GM19397 (cell line): ENCODE data around the gene ASIC3.
A peak's percentile ranks its signal among the peaks of the same experiment; 100 is the strongest.

Experiments used
- ATAC-seq: cut with Tn5 transposase; IDR thresholded peaks from one replicate; pipeline ENCODE4 v1.9.1; 2021; ENCODE audit warnings: mild to moderate bottlenecking, moderate library complexity; ENCODE audit not compliant: unreplicated experiment

Gene ASIC3

DNA sequence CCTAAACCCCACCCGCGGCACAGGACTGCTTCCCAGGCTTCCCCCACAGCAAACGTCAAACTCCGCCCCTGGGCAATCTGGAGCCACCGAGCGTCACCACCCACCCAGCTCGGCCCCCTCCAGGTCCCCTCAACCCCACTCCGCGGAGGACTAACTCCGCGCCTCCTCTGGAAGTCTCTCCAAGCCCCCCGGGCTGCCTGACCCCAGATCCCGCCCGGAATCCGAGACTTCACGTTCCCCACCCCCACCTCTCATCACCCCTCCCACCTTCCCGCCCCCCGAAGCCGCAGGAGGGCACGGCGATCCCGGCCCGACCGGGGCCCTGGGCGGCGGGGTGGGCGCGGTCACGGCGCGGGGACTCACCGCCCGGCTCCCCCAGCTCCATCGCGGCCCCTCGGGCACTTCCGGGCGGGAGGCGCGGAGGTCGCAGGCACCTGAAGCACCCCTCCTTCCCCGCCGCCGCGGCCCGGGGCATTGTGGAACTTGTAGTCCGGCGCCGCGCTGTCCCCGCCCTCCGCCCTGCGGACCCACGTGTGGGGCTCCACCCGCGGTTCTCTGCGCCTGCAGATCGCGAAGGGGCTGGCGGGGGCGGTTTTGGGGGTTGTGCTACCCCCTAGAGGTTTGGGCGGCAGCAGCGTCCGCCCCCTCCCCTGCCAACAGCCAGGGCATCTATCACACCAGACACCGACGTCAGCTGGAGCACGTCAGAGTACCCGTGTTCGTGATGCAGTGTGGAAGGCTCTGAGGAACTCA, 34.9 kb downstream of the ASIC3 start, which contains the start of gene TMUB1:
Gene TMUB1, minus strand, starts transcription at position 423 of the 753 bp plus-strand sequence. CDS start 930 bp downstream, outside the sequence.
- ATAC-seq = peak; percentile 43

DNA sequence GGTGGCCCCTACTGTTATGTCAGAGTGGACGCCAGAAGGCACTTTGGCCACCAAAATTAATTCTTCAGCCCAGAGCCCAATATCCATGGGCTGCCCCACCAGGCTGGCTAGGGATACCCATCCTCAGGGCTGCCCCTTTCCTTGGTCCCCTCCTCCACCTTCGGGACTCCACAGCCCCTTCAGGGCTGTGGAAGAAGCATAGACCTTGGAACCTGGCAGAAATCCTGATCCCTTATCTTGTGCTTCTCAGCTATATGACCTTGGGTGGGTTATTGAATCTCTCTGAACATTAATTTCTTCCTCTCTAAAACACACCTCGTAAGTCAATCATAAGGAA, 35.5 kb downstream of the ASIC3 start:
- no peak for ATAC-seq

DNA sequence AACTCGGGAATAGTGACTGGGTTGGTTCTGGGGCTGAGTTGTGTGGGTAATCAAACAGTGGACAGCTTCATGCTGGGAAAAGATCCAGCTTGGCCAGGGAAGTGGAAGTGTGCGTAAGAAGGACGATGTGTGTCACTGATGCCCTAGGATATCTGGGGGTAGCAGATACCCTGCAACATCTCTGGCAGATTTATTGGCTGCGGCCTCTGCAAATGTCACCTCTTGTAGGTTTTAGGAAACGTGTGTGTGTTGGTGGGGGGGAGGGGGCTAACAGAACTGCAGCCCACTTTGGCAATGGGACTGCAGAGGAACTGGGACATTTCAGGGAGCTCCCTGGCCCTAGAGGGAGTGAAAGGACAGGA, 37.0 kb downstream of the ASIC3 start:
- ATAC-seq = no peak

DNA sequence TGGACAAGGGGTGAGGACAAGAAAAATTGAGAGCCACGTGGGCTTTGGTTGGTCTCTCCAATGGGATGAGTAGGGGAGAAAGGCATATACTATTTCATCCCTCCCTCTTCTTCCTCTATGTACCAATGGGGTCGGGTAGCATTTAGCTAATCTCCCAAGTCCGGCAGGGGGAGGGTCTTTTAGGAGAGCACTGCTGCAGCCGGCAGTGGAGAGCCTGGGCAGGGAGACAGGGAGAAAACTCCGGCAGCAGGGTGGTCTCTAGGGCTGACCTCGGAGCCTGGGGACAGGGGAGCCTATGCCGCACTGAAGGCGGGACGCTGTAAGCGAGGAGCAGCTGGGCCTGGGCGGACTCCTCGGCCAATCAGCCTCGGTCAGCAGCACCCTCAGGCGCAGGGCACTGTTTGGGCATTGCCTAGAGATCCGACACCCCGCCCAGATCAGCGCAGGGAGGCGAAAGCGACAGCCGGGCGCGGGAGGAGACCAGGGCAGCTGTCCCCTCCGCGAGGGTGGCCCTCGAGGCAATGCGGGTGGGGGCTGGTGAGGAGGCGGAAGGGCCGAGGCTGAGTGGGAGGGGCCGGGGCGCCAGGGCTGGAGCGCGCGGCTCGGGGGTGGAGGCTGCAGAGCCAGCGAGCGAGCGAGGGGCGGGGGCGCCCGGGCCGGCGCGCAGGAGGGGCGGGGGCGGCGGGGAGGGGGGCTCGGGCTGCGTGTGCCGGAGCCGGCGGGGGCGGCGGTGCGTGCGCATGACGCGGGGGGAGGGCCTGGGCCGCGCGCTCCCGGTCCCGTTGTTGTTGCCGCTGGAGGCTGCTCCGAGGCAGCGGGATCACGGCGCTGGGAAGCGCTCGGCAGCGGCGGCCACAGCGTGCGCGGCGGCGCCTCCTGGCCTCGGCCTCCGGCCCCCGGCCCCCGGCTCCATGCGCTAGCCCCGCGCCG, 37.6 kb downstream of the ASIC3 start, which contains the start of gene AGAP3:
Gene AGAP3, plus strand, starts transcription at position 785 of the 930 bp plus-strand sequence. CDS start 267 bp downstream, outside the sequence.
- ATAC-seq = peak; percentile 41

DNA sequence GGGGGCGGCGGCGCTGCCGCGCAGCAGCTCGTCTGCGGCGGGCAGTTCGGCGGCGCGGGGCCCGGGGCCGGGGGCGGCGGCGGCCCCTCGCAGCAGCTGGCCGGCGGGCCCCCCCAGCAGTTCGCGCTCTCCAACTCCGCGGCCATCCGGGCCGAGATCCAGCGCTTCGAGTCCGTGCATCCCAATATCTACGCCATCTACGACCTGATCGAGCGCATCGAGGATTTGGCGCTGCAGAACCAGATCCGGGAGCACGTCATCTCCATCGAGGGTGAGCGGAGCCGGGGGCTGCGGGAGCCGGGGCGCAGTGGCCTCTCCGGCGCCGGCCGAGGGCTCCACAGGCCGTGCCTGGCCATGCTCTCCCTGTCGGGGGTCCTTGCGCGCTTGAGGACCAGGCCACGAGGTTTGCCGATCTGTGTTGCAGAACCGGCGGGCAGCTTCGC, 38.5 kb downstream of the ASIC3 start:
- no peak for ATAC-seq

DNA sequence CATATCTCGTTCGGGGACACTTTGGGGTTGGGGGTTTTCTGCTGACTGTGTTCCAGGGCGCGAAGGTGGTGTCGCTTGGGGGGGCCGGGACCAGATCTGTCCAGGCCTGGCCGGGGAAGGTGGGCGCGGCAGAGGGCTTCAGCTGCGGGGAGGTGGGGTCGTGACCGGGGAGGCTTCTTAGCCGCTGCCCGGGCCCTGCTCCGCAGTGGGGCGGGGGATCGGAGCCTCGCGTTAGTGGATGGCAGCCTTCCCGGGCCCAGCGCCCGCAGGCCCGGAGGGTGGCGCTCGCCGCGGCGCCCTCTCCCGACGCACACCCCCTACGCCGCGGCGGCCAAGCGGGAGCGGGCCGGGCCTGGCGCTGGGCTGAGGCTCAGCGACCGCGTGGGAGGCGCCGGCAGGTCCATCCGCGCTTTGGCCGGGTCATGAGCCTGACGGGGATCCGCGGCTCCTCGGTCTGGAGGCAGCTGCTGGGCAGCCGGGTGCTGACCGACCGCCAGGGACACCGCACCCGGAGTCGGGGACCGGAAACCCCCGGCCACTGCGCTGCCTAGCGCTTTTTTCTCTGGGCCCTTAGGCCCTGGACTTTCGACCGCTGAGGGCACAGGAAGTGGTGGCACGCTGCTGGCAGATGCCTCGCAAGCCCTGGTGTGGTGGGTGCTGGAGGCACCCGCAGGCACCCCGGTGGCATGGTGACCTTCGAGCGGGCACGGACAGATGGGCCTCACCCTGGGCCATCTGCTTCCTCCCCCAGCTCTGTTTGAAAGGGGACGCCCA, 39.1 kb downstream of the ASIC3 start:
- no peak for ATAC-seq

DNA sequence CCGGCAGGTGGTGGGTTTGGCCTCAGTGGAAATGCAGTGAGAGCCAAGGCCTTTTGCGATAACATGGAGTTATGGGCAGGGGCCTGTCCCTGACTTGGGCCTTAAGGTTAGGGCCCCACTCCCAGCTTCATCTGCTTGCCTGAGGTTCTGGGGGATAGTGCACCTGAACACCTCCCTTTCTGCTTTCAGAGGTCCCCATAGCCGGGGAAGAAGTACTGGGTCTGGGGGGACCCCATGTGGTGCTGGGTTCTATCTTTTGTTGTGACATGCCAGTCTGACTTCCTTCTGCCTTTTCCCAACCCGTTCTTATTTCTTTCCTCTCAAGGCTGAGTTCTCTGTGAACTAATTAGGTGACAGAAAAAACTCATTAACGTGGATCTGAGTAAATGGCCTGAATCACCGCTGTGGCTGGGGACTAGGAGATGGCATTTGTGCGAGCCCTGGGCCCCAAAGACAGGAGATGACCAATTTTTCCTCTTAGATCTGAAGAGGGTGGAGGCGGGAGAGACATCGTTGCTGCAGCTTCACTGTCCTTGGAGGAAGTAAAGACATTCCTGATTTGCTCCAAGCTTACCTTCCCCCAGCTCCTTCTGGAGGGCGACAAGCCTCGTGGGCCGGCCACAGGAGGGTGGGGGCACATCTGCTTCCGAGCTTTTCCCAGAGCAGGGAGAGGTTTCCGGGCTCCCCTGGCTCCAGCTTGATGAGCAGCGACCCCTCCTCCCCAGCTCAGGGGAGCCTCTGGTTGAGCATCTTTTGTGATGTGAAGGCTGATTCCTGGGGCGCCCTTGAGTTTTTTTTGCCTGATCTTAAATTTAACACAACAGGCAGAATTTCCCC, 39.9 kb downstream of the ASIC3 start:
- no peak for ATAC-seq

DNA sequence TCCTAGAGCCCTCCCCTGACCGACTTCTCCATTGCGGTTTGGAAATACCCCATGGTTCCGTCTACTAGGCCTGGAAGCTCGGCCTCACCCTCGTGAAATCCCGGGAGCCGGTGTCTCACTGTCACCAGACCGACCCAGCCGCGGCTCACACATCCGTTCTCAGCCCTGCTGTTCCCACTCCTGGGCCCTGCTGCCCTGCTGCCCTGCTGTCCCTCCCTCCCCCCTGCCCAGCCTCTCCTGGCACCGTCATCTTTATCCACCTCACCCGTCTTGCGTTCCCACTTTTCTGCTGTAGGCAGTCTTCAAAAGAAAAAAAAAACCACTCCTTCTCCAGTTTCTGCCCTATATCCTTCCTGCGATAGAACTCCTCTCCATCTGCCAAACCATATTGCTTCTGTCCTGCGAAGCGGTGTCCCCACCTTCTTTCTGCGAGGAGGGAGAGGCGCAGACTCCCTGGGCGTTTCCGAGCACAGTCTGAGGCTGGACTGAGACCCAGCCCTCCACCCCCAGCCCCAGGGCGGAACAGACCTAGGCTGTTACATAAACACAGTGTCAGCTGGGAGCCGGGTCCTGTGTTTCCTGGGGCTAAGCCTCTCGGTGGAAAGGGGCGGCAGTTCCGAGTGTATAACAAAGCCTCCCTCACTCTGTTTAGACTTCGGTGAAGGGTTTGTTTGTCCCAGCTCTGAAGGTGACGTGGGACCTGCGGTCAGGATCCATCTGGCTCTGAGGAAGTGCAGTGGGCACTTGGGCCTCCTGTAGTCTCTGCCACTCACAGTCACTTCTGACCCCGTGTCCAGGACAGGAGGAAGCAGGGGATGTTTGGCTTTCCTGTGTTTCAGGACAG, 40.7 kb downstream of the ASIC3 start:
- no peak for ATAC-seq

DNA sequence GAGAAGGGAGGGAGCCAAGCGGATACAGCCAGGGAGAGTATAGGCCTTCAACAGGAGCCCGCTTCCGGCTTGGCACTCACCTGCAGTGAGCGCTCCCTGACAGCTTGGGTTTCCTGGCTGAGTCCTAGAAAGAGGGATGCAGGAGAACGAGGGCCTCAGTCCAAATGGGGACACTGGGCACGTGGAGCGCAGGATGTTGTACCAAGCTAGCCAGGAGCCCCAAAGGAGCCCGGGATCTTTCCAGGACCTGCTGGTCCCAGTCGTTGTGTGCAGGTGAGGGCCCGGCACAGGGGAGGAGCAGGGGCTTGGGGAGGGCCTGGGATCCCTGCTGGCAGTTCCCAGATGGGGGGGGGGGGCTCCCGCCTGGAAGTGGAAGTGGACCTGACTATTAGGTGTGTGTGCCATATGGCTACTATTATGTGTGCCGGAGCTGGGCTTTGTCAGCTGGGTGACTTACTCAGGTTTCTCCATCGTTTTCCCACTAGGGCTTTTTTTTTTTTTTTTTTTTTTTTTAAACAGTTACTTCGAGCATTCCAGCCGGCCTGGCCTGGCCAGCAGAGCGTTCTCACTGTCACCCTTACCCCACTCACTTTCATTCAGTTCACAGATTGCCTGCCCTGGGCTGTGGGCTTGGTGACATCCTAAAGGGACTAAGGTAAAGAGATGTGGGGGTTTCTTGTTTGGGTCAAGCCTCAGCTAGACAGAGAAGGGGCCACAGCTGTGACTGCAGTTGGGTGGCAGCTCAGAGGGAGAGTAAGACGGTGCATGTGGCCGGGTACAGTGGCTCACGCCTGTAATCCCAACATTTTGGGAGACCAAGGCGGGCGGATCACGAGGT, 41.8 kb downstream of the ASIC3 start:
- ATAC-seq = no peak

DNA sequence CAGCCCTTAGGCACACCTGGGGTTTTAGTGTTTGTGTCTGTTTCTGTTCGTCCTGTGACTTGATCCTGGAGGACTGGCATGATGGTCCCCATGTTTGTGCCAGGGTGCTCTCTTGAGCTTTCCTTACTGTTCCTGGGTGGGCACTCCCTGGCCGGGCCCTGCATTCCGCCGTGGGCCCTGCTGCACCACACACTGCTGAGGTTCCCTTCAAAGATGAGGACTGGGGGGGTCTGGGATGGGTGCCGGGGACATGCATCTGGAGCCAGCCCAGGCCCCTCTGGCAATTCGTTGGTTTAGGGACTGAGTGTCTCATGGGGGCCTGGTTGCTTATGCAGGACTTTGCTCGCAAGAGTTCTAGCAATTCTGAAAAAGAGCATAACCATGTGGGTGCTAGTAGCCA, 42.7 kb downstream of the ASIC3 start:
- ATAC-seq = no peak

DNA sequence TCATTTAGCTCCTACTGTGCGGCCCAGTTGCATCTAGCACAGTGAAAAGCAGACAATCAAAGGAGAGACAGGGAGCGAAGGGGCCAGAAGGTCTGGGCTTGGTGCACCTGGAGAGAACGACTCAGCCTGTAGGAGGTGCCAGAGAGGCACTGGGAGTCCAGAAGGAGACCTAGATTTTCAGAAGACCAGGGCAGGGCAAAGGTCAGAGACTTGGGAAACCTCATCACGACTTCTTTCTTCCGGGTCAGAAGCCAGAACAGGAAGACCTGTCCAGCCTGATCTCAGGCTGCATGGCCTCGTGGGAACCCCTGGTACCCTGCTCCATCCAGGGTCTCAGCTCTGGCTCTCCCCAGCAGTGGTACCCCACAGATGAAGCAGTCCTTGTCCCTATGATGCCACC, 43.1 kb downstream of the ASIC3 start:
- no peak for ATAC-seq

DNA sequence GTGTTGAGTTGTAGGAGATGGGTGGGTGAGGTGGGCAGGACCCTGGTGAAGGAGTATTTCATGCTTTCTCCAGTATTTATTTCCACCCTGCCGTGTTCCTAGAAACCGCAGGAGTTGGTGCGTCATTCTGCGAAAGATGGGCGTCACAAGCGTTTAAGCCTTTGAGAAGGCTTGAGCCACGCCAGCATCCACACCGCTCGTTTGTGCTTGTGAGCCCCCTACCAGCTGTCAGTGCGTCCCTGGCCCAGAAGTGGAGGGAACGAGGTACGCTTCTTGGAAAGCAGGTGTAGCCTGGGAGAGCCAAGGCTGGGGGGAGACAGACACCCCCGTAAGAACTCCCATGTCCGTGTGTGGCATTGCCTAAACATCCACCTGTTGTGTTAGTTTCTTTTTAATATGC, 43.7 kb downstream of the ASIC3 start:
- ATAC-seq = no peak

DNA sequence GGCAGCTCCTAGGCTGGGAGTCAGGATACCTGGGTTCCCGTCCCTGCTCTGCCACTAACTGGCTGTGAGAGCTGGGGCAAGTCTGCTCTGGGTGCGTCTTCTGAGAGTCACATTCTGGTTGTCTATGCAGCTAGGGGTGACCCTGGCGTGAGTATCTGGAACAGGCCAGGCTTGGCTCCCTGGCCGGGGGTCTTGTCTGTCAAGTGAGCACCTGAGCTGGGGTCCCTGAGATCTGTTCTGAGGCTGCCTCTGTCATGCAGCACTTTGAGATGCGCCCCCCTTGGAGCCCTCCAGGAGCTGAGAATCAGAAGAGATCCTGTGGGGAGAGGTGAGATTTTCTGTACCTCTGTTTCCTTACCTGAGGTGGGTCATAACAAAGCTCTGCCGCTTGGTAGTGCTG, 45.4 kb downstream of the ASIC3 start:
- no peak for ATAC-seq

DNA sequence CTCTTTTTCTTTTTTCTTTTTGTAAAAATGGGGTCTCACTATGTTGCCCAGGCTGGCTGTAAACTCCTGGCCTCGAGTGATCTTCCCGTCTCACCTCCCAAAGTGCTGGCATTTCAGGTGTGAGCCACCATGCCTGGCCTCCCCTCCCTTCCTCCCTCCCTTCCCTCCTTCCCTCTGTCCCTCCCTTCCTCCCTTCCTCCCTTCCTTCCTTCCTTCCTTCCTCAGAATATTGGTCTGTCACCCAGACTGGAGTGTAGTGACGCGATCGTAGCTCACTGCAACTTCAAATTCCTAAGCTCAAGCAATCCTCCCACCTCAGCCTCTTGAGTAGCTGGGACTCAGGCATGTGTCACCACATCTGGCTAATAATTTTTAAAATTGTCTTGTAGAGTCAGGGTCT, 46.3 kb downstream of the ASIC3 start:
- ATAC-seq = no peak

DNA sequence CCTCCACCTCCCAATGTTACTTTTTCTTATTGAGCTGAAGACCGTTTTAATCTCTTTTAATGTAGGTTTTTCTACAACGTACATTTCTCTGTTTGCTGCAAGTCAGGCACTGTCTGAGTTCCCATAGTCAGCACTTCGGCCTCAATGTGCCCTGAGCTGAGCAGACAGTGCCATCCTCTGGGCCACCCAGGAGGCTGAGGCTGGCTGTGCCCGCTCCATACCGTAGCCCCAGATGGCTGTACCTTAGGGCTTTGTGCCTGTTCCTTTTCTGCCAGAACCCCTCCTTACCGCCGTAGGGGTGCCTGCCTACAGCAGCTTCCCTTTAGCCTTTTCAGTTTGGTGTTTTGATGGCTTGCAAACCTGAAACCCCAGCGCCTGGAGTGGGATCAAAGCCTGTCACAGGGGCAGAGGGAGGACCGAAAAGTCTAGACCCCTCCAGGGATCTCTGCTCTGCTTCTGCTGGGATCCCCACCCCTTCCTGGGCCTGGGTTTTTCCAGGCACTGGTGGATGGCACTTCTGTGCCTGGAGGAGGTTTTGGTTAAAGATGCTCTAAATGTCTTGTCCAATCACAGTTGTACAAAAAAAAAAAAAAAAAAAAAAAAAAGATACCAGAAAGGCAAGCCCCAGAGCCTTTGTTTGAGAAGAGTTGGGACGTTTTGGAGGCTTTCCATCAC, 46.9 kb downstream of the ASIC3 start:
- no peak for ATAC-seq

DNA sequence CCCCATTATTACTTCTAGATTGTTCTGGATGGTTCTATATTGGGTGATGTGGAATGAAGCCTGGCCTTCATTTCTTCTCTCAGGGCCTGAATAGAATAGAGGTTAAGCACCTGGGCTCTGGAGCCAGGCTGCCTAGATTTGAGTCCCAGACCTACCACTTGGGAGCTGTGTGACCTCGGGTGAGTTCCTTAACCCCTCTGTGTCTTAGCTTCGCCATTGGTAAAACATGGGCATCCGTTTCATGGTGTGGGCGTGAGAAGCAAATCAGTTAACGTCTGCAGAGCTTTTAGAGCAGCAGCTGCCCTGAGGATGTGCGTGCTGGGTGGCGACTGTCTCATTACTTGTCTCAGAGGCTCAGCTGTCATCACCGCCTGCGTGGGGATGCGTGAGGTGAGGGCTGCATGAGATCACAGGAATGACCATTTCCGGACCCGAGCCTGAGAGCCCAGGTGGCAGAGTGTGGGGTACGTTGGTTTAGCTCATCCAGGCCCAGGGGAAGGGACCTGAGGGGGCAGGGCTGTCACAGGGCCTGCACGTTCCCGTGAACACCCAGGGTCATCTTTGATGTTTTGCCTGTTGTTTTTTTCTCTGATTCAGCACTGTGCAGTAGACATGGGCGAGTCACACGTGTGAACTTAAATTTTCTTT, 47.6 kb downstream of the ASIC3 start:
- no peak for ATAC-seq

DNA sequence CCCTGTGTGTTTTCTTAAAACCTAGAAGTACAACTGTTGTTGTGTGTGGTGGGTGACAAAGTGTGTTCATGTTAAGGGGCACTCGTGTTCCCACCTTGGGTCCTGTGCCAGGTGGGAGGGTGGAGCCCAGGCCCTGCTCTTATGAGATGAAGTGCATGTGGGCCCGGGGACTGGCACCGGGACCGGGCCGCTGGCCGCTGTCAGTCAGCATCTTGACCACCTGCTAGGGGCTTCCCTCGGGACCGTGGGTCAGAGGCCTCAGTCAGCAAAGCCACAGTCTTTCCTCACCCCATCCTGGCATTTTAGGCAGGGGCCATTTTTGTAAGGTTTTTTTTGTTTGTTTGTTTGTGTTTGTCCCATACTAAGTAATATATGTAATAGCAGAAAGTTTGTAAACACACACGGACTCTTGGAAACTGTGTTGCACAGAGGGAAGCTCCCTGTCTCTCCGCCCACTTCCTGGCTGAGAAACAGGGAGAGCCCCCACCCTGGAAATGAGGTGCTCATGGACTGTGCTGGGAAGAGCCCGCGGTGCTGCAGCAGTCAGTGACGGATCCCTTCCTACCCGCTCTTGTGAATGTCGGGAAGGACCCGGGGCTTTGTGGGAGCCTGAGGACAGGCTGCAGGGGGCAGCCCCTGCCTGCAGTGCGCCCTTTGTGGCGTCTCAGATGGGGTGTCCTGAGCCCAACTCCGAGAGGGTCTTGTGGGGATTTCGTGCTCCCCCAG, 51.3 kb downstream of the ASIC3 start:
- no peak for ATAC-seq
